A549 (cell line): Measurements from ENCODE around the gene ASB16.

Experiments
- CTCF ChIP-seq: fragments of >200 bp; sonication (Bioruptor Twin); formaldehyde crosslinking; IDR thresholded peaks from 3 replicates; pipeline ENCODE4 v1.5.1; 2016
- EP300 ChIP-seq, 2 experiments: fragments of >200 bp; sonication (Bioruptor Twin); formaldehyde crosslinking; IDR thresholded peaks; 2 replicates in 1 of 2; 3 replicates in 1 of 2; pipeline ENCODE4 v1.6.1; 2016 to 2017
- GATA3 ChIP-seq: IDR thresholded peaks from 2 replicates; pipeline ENCODE4 v1.6.1; 2012; ENCODE audit warnings: borderline replicate concordance
- MAX ChIP-seq: IDR thresholded peaks from 2 replicates; pipeline ENCODE4 v1.6.1; 2012
- REST ChIP-seq: fragments of 200-600 bp; sonication (generic); IDR thresholded peaks from 2 replicates; pipeline ENCODE4 v1.6.1; 2016; ENCODE audit warnings: antibody characterized with exemption, mild to moderate bottlenecking, moderate library complexity
- RFX5 ChIP-seq: fragments of 450-650 bp; IDR thresholded peaks from 2 replicates; pipeline ENCODE4 v1.7.1; 2014; ENCODE audit warnings: antibody characterized with exemption, mild to moderate bottlenecking, moderate library complexity
- USF2 ChIP-seq: fragments of 450-650 bp; IDR thresholded peaks from 2 replicates; pipeline ENCODE4 v1.6.1; 2014; ENCODE audit warnings: antibody characterized with exemption

- no peak for TF ChIP-seq MAX
- TF ChIP-seq EP300 (IDR thresholded peaks at IDR 0.05): no peak
- no peak for TF ChIP-seq GATA3
- no peak for TF ChIP-seq CTCF
- TF ChIP-seq RFX5: no peak
- no peak for TF ChIP-seq USF2
- no peak for TF ChIP-seq REST
Measured at GRCh38 chr17:44206825-44207155, 36.3 kb downstream of the ASB16 start.
